ENCODE results near the gene CRADD.
"Not testable (repeated sequence)": the region's sequence is repeated elsewhere in the genome, so short reads cannot be mapped to it uniquely, and the experiment has no call there.

CRADD gene

DNA sequence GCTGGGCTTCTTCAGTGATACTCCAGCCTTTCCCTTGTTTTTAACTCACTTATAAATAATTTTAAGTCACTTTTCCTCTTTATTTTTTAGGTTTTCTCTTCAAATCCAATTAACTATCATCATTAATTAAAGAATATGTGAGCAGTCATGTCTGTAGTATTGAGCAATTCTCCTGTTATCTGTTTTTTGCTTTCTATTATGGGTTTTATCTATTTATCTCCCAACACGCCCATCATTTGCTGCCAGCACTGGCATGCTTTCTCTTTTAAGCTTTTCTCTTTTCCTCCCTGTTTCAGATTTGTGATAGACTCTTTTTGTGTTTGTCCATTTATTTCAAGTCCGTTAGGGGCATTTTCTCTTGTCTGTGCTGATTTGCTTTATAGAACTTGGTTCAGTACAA is 72.3 kb downstream of the CRADD start:
- Histone ChIP-seq H3K9me3 (no peaks in the 10 kb centered on the region), H3K27ac (no peak overlapping the region), H3K4me3 (no peak overlapping the region), H3K27me3 (no peaks in the 10 kb centered on the region), H3K4me1 (peaks cover 0 to 9% (median 0%) of the 10 kb centered on the region in 4 donors), H3K36me3 (no peaks in the 10 kb centered on the region)
- intact Hi-C loops (cut with DNase I; ENCODE audit: low total_unique reads) = loop anchor here (5.0 kb wide), 1 partner anchor 67 kb away; no protein-coding TSS in a partner anchor
- no peak for DNase-seq
- TF ChIP-seq, protein P1, sequence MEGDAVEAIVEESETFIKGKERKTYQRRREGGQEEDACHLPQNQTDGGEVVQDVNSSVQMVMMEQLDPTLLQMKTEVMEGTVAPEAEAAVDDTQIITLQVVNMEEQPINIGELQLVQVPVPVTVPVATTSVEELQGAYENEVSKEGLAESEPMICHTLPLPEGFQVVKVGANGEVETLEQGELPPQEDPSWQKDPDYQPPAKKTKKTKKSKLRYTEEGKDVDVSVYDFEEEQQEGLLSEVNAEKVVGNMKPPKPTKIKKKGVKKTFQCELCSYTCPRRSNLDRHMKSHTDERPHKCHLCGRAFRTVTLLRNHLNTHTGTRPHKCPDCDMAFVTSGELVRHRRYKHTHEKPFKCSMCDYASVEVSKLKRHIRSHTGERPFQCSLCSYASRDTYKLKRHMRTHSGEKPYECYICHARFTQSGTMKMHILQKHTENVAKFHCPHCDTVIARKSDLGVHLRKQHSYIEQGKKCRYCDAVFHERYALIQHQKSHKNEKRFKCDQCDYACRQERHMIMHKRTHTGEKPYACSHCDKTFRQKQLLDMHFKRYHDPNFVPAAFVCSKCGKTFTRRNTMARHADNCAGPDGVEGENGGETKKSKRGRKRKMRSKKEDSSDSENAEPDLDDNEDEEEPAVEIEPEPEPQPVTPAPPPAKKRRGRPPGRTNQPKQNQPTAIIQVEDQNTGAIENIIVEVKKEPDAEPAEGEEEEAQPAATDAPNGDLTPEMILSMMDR (IDR thresholded peaks at IDR 0.05) = no peak

DNA sequence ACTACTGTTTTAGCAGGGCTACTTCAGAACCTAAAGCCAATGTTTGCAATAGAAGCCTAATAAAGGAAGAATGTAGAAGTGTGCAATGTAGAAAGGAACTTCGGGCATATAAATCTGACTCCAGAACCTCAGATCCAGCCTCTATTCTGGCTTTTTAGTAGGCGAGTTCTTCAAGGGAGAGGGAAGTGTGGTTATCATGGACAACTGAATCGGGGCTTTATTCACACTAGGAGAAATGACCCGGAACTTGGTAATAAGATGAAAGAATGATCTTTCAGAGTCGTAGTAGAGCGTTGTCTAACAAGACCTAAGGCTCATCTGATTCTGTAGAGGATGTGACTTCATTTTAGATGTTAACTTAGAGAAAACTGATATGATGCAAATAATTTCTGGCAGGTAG is 72.9 kb downstream of the CRADD start:
- H3K4me1 ChIP-seq = peaks cover 0 to 9% (median 0%) of the 10 kb centered on the region in 4 donors
- TF ChIP-seq, protein P1 (IDR thresholded peaks at IDR 0.05) = no peak
- no peaks in the 10 kb centered on the region for H3K36me3 ChIP-seq
- DNase-seq = no peak
- intact Hi-C loops (cut with DNase I; ENCODE audit: low total_unique reads) = no loop called here
- H3K27ac ChIP-seq = no peak overlapping the region
- H3K4me3 ChIP-seq = no peak overlapping the region
- H3K9me3 ChIP-seq = no peaks in the 10 kb centered on the region
- H3K27me3 ChIP-seq = no peaks in the 10 kb centered on the region

DNA sequence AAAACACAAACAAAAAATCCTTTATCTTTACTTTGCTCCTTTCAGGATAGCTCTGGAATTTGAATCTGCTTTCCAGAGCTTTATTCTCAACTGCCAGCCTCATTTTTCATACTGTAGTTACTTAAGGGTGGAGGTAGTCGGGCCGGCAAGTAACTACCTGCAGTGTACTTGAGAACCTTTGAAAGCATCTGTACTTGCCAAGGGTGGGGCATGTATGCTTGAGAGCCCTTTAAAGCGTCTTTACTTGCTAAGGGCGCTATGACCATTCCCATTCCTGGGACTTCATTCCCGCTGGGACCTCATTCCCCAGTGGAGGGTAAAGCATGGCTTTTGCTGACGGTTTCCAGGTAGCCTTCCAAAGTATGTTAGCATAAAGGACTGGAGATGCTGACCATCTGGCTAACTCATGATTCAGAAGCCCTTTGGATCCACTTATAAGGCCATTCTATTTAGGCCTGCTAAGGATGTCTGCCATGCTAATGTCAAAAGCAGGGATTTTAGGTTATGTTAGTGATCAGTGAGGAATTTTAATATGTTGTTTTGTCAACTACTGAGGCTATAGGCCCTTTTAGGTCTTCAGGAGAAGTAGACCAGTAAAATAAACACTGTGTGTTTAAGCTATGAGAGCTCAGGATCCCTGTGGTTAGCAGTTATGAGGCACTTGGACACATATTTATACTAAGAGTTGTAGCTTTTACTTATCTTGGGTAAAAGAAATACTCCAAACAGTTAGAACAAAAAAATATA is 74.9 kb downstream of the CRADD start:
- intact Hi-C loops (cut with DNase I; ENCODE audit: low total_unique reads) = no loop called here
- Histone ChIP-seq H3K27me3 (no peaks in the 10 kb centered on the region), H3K27ac (no peak overlapping the region), H3K4me1 (peaks cover 0 to 2% (median 0%) of the 10 kb centered on the region in 4 donors), H3K4me3 (no peak overlapping the region), H3K9me3 (no peaks in the 10 kb centered on the region), H3K36me3 (no peaks in the 10 kb centered on the region)
- TF ChIP-seq, protein P1 (IDR thresholded peaks at IDR 0.05) = no peak
- no peak for DNase-seq

DNA sequence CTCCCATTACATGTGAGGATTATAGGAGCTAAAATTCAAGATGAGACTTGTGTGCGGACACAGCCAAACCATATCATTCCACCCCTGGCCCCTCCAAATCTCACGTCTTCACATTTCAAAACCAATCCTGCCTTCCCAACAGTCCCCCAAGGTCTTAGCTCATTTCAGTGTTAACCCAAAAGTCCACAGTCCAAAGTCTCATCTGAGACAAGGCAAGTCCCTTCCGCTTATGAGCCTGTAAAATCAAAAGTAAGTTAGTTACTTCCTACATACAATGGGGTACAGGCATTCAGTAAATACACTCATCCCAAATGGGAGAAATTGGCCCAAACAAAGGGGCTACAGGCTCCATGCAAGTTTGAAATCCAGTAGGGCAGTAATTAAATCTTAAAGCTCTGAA is 76.1 kb downstream of the CRADD start:
- H3K9me3 ChIP-seq = no peaks in the 10 kb centered on the region
- no peak for DNase-seq
- no peak overlapping the region for H3K27ac ChIP-seq
- intact Hi-C loops (cut with DNase I; ENCODE audit: low total_unique reads) = no loop called here
- no peaks in the 10 kb centered on the region for H3K27me3 ChIP-seq
- H3K4me1 ChIP-seq = no peaks in the 10 kb centered on the region
- H3K36me3 ChIP-seq = no peaks in the 10 kb centered on the region
- TF ChIP-seq, protein P1 (IDR thresholded peaks at IDR 0.05) = no peak
- H3K4me3 ChIP-seq = no peak overlapping the region

DNA sequence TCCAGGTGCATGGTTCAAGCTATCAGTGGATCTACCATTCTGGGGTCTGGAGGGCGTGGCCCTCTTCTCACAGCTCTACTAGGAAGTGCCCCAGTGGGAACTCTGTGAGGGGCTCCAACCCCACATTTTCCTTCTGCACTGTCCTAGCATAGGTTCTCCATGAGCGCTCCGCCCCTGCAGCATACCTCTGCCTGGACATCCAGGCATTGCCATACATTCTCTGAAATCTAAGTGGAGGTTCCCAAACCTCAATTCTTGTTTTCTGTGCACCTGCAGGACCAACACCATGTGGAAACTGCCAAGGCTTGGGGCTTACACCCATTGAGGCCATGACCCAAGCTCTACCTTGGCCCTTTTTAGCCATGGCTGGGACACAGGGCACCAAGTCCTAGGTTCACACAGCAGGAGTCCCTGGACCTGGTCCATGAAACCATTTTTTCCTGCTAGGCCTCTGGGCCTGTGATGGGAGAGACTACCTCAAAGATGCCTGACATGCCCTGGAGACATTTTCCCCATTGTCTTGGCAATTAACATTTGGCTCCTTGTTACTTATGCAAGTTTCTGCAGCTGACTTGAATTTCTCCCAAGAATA is 76.8 kb downstream of the CRADD start:
- no peaks in the 10 kb centered on the region for H3K9me3 ChIP-seq
- no peaks in the 10 kb centered on the region for H3K27me3 ChIP-seq
- no peak overlapping the region for H3K4me3 ChIP-seq
- DNase-seq = no peak
- TF ChIP-seq, protein P1 (IDR thresholded peaks at IDR 0.05) = no peak
- H3K36me3 ChIP-seq = no peaks in the 10 kb centered on the region
- H3K27ac ChIP-seq = no peak overlapping the region
- intact Hi-C loops (cut with DNase I; ENCODE audit: low total_unique reads) = loop anchor here (1.0 kb wide), 1 partner anchor 67 kb away; no protein-coding TSS in a partner anchor
- peaks cover 0 to 4% (median 2%) of the 10 kb centered on the region in 4 donors for H3K4me1 ChIP-seq

DNA sequence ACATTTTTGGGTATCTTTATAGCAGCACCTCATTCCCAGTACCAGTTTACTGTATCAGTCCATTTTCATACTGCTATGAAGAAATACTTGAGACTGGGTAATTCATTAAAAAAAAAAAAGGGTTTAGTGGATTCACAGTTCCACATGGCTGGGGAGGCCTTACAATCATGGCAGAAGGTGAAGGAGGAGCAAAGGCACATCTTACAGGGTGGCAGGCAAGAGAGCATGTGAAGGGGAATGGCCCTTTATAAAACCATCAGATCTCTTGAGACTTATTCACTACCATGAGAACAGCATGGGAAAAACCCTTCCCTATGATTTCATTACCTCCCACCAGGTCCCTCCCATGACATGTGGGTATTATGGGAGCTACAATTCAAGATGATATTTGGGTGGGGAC is 77.7 kb downstream of the CRADD start:
- H3K36me3 ChIP-seq, H3K27ac ChIP-seq, DNase-seq, H3K27me3 ChIP-seq, H3K4me3 ChIP-seq, H3K9me3 ChIP-seq: not testable (repeated sequence)
- peaks cover 0 to 13% (median 7%) of the 10 kb centered on the region in 4 donors for H3K4me1 ChIP-seq
- intact Hi-C loops (cut with DNase I; ENCODE audit: low total_unique reads) = loop anchor here (1.0 kb wide), 1 partner anchor 68 kb away; no protein-coding TSS in a partner anchor

Data from tibial artery (tissue), 4 donors.